ENCODE measurements around the gene LRRC8A.

LRRC8A gene

DNA sequence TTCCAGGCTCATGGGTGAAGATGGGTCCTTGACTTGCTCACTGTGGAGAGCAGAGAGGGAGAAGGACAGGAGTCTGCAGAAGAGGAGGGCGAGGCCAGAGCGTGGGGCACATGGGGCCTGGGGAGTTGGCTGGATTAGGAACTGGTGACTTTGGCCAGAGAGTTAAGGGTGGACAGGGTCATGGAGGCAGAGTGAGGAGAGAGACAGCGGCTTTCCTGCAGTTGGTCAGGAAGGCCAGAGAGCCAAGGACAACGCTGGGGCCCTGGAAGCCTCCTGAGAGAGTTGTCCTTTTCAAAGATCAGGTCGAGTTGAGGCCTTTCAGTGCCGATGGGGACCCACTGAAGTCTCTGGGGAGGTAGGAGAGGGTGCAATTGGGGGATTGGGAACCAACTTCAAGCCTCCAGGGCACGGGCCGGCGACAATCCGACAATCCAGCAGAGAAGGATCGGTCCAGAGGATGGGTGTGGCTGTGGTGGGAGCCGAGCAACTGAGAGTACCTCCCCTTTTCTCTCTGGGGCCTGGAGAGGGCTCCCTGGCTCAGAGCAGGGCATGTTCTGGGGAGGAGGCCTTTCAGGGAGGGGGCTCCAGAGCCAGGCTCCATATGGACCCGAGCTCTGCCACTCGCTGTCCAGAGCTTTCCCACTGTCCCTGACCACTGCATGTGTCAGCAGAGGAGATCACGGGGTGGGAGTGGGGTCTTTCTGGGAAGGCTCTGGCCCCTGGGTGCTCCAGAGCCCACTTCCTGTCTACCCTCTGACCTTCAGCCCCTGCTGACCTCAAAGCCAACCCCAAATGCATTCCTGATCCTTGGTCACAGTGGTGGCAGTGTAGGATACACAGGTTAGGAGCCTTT, 31.3 kb downstream of the LRRC8A start:
- H3K9me3 ChIP-seq (ENCODE audit: severe bottlenecking), result no peaks in the 10 kb centered on the region
- peak overlapping the region; percentile 21 for H3K4me3 ChIP-seq (ENCODE audit: severe bottlenecking)
- DNase-seq (ENCODE audit: low spot score) (no peak), ATAC-seq (ENCODE audit: low read depth) (no peak)
- peaks cover 44% of the 10 kb centered on the region for H3K4me1 ChIP-seq (ENCODE audit: insufficient read depth, poor library complexity, severe bottlenecking)
- TF ChIP-seq CTCF (IDR thresholded peaks at IDR 0.05; ENCODE audit: poor library complexity, severe bottlenecking), result no peak
- H3K27ac ChIP-seq (ENCODE audit: poor library complexity, severe bottlenecking), result peak overlapping the region; percentile 100
- no peaks in the 10 kb centered on the region for H3K27me3 ChIP-seq (ENCODE audit: insufficient read depth, poor library complexity, severe bottlenecking)
- H3K36me3 ChIP-seq (ENCODE audit: low read depth), result peaks cover 92% of the 10 kb centered on the region

DNA sequence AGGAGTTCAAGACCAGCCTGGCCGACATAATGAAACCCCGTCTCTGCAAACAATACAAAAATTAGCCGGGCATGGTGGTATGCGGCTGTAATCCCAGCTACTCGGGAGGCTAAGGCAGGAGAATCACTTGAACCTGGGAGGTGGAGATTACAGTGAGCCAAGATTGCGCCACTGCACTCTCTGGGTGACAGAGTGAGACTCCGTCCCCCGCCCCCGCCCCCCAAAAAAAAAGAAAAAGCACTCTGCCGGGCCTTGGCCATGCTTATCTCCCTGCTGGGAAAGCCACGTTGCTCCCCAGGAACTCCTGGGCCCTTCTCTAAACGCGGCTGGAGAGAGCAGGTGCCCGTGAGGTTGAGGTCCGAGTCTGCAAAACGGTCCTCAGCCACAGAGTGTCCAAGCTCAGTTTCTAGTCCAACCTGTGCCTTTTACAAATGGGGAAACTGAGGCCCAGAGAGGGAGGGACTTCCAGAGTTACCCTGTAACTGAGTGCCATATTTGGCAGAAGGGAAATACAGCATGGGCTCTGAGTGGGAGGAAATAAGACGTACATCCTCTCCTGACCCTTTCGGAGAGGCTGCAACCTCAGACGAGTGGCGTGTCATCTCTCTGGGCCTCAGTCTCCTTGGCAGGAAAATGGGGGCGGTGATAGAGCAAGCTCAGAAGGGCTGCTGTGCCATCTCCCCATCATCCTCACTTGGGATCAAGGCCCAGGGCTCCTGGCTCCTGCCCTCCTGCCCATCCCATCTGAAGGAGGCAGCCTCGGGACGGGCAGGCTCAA, 32.3 kb downstream of the LRRC8A start:
- peaks cover 44% of the 10 kb centered on the region for H3K4me1 ChIP-seq (ENCODE audit: insufficient read depth, poor library complexity, severe bottlenecking)
- H3K27me3 ChIP-seq (ENCODE audit: insufficient read depth, poor library complexity, severe bottlenecking), result no peaks in the 10 kb centered on the region
- peaks cover 89% of the 10 kb centered on the region for H3K36me3 ChIP-seq (ENCODE audit: low read depth)
- ATAC-seq (ENCODE audit: low read depth), result no peak
- H3K4me3 ChIP-seq (ENCODE audit: severe bottlenecking), result peak overlapping the region; percentile 21
- no peak for TF ChIP-seq CTCF (IDR thresholded peaks at IDR 0.05; ENCODE audit: poor library complexity, severe bottlenecking)
- peak overlapping the region; percentile 100 for H3K27ac ChIP-seq (ENCODE audit: poor library complexity, severe bottlenecking)
- DNase-seq (ENCODE audit: low spot score), result no peak
- H3K9me3 ChIP-seq (ENCODE audit: severe bottlenecking), result no peaks in the 10 kb centered on the region

DNA sequence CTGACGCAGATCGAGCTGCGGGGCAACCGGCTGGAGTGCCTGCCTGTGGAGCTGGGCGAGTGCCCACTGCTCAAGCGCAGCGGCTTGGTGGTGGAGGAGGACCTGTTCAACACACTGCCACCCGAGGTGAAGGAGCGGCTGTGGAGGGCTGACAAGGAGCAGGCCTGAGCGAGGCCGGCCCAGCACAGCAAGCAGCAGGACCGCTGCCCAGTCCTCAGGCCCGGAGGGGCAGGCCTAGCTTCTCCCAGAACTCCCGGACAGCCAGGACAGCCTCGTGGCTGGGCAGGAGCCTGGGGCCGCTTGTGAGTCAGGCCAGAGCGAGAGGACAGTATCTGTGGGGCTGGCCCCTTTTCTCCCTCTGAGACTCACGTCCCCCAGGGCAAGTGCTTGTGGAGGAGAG, 34.3 kb downstream of the LRRC8A start:
- ATAC-seq (ENCODE audit: low read depth) (no peak), DNase-seq (ENCODE audit: low spot score) (no peak)
- Histone ChIP-seq H3K27me3 (ENCODE audit: insufficient read depth, poor library complexity, severe bottlenecking) (no peaks in the 10 kb centered on the region), H3K27ac (ENCODE audit: poor library complexity, severe bottlenecking) (peak overlapping the region; percentile 100), H3K9me3 (ENCODE audit: severe bottlenecking) (no peaks in the 10 kb centered on the region), H3K4me1 (ENCODE audit: insufficient read depth, poor library complexity, severe bottlenecking) (peaks cover 49% of the 10 kb centered on the region), H3K36me3 (ENCODE audit: low read depth) (peaks cover 68% of the 10 kb centered on the region), H3K4me3 (ENCODE audit: severe bottlenecking) (no peak overlapping the region)
- no peak for TF ChIP-seq CTCF (IDR thresholded peaks at IDR 0.05; ENCODE audit: poor library complexity, severe bottlenecking)

DNA sequence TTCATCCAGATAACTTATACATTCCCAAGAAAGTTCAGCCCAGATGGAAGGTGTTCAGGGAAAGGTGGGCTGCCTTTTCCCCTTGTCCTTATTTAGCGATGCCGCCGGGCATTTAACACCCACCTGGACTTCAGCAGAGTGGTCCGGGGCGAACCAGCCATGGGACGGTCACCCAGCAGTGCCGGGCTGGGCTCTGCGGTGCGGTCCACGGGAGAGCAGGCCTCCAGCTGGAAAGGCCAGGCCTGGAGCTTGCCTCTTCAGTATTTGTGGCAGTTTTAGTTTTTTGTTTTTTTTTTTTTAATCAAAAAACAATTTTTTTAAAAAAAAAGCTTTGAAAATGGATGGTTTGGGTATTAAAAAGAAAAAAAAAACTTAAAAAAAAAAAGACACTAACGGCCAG, 34.8 kb downstream of the LRRC8A start:
- Histone ChIP-seq H3K27me3 (ENCODE audit: insufficient read depth, poor library complexity, severe bottlenecking) (no peaks in the 10 kb centered on the region), H3K27ac (ENCODE audit: poor library complexity, severe bottlenecking) (peak overlapping the region; percentile 100), H3K4me1 (ENCODE audit: insufficient read depth, poor library complexity, severe bottlenecking) (peaks cover 44% of the 10 kb centered on the region), H3K36me3 (ENCODE audit: low read depth) (peaks cover 65% of the 10 kb centered on the region), H3K9me3 (ENCODE audit: severe bottlenecking) (no peaks in the 10 kb centered on the region), H3K4me3 (ENCODE audit: severe bottlenecking) (no peak overlapping the region)
- TF ChIP-seq CTCF (IDR thresholded peaks at IDR 0.05; ENCODE audit: poor library complexity, severe bottlenecking), result no peak
- DNase-seq (ENCODE audit: low spot score) (no peak), ATAC-seq (ENCODE audit: low read depth) (no peak)

Measured in RWPE2 (cell line).